HFFc6 (cell line): Measurements from ENCODE around the gene KCNQ2. TPM values are rescaled to one million over a fixed set of nuclear protein-coding genes. Genes with fewer than 3 reads are reported as not detected.

Experiments
- DNase-seq: peaks from one replicate; pipeline ENCODE4 v3.0.0-alpha.2; 2018
- H3K27ac Mint-ChIP-seq: 2 replicates; pipeline ENCODE4 v1.8.0; 2020; ENCODE audit warnings: mild to moderate bottlenecking, mixed read lengths
- H3K27me3 Mint-ChIP-seq: 2 replicates; pipeline ENCODE4 v1.8.0; 2021; ENCODE audit warnings: mild to moderate bottlenecking, moderate library complexity, mixed read lengths; ENCODE audit not compliant: insufficient read depth
- H3K36me3 Mint-ChIP-seq: 2 replicates; pipeline ENCODE4 v1.8.0; 2021; ENCODE audit warnings: low read depth, mixed read lengths
- H3K4me1 Mint-ChIP-seq: 2 replicates; pipeline ENCODE4 v1.8.0; 2020; ENCODE audit warnings: low read depth, mixed read lengths
- H3K4me3 Mint-ChIP-seq: 2 replicates; pipeline ENCODE4 v1.8.0; 2020; ENCODE audit warnings: mild to moderate bottlenecking, moderate library complexity, mixed read lengths
- H3K9me3 Mint-ChIP-seq: 2 replicates; pipeline ENCODE4 v1.8.0; 2020; ENCODE audit warnings: mild to moderate bottlenecking, mixed read lengths
- CTCF ChIP-seq: fragments of 200-600 bp; sonication (generic); IDR thresholded peaks from 2 replicates; pipeline ENCODE4 v1.5.0; 2021; ENCODE audit warnings: antibody characterized with exemption, mild to moderate bottlenecking
- total RNA-seq, 6 experiments: library from RNA; stranded (reverse); fragmentation: NEBNext Ultra II Directional; extraction: Animal tissue kit (Norgen Biotek cat#: 25700); gene quantifications; 2 replicates in 1 of 6; 3 replicates in 5 of 6; pipeline ENCODE4 v1.2.3, GENCODE V29; 2021

The KCNQ2 gene
- total RNA-seq, 6 experiments from 2014 or later, result not detected

- DNase-seq, result no peak
- Mint-ChIP-seq H3K9me3 (no peaks in the 10 kb centered on the region), H3K4me3 (no peak overlapping the region), H3K36me3 (no peaks in the 10 kb centered on the region), H3K27ac (no peak overlapping the region), H3K27me3 (peaks cover 23% of the 10 kb centered on the region), H3K4me1 (no peaks in the 10 kb centered on the region)
- TF ChIP-seq CTCF, result no peak
These were observed 8.8 kb downstream of the KCNQ2 start for GRCh38 chr20:63463400-63464288.

- H3K4me3 Mint-ChIP-seq, result no peak overlapping the region
- H3K27ac Mint-ChIP-seq, result no peak overlapping the region
- no peaks in the 10 kb centered on the region for H3K4me1 Mint-ChIP-seq
- no peak for DNase-seq
- TF ChIP-seq CTCF, result no peak
- no peaks in the 10 kb centered on the region for H3K9me3 Mint-ChIP-seq
- no peaks in the 10 kb centered on the region for H3K36me3 Mint-ChIP-seq
- peaks cover 25% of the 10 kb centered on the region for H3K27me3 Mint-ChIP-seq
These were observed 10.2 kb downstream of the KCNQ2 start for GRCh38 chr20:63462244-63462643.

- Mint-ChIP-seq H3K4me3 (no peak overlapping the region), H3K27ac (no peak overlapping the region), H3K27me3 (peaks cover 22% of the 10 kb centered on the region), H3K9me3 (no peaks in the 10 kb centered on the region), H3K36me3 (no peaks in the 10 kb centered on the region), H3K4me1 (no peaks in the 10 kb centered on the region)
- DNase-seq, result no peak
- no peak for TF ChIP-seq CTCF
These were observed 11.2 kb downstream of the KCNQ2 start for GRCh38 chr20:63461104-63461763.

- H3K27me3 Mint-ChIP-seq, result peaks cover 17% of the 10 kb centered on the region
- no peak for TF ChIP-seq CTCF
These were observed 13.4 kb downstream of the KCNQ2 start for GRCh38 chr20:63459070-63459380.

GRCh38 chr20:63458170-63459069, 14.0 kb downstream of the KCNQ2 start:
- H3K36me3 Mint-ChIP-seq, result no peaks in the 10 kb centered on the region
- no peak overlapping the region for H3K27ac Mint-ChIP-seq
- DNase-seq, result no peak
- H3K4me3 Mint-ChIP-seq, result no peak overlapping the region
- no peak for TF ChIP-seq CTCF
- H3K4me1 Mint-ChIP-seq, result peaks cover 5% of the 10 kb centered on the region; the same call in 1 of the 2 replicates
- H3K9me3 Mint-ChIP-seq, result no peaks in the 10 kb centered on the region
- H3K27me3 Mint-ChIP-seq, result peaks cover 11% of the 10 kb centered on the region

More at GRCh38 chr20:63459070-63459380, 13.4 kb downstream of the KCNQ2 start:
- no peak for DNase-seq
- Mint-ChIP-seq H3K4me3 (no peak overlapping the region), H3K36me3 (no peaks in the 10 kb centered on the region), H3K4me1 (peaks cover 3% of the 10 kb centered on the region; the same call in 1 of the 2 replicates), H3K27ac (no peak overlapping the region), H3K9me3 (no peaks in the 10 kb centered on the region)
